CD4-positive, CD25-positive, alpha-beta regulatory T cell (primary cell): ENCODE results near the gene MOB3B. TPM values are rescaled to one million over a fixed set of nuclear protein-coding genes. Genes with fewer than 3 reads are reported as not detected.

ENCODE experiments used
- ATAC-seq, 2 donors: fragments of 150-1000 bp; cut with Tn5 transposase; one replicate each; pipeline ENCODE4 v1.10.0; 2021; ENCODE audit warnings: low read depth in 2 of 2, moderate number of reproducible peaks in 2 of 2, moderate library complexity in 1 of 2
- DNase-seq, 3 donors: peaks; one replicate each; pipeline versions ENCODE4 v3.0.0 to v3.0.0-alpha.2; 2012 to 2022; ENCODE audit warnings: mixed read lengths in 1 of 3
- H3K27ac ChIP-seq: one replicate; pipeline ENCODE4 v1.7.0; 2013; ENCODE audit warnings: mild to moderate bottlenecking, low read length; ENCODE audit not compliant: insufficient read depth, poor library complexity, severe bottlenecking
- H3K27me3 ChIP-seq: one replicate; pipeline ENCODE4 v1.7.0; 2013; ENCODE audit warnings: low read length; ENCODE audit not compliant: control insufficient read depth, insufficient read depth
- H3K36me3 ChIP-seq: one replicate; pipeline ENCODE4 v1.7.0; 2013; ENCODE audit warnings: mild to moderate bottlenecking, low read length, moderate library complexity; ENCODE audit not compliant: control insufficient read depth, insufficient read depth
- H3K4me1 ChIP-seq: 2 replicates; pipeline ENCODE4 v1.7.0; 2013; ENCODE audit warnings: mild to moderate bottlenecking, low read length; ENCODE audit not compliant: insufficient read depth, control insufficient read depth, poor library complexity, severe bottlenecking
- H3K4me3 ChIP-seq: one replicate; pipeline ENCODE4 v1.7.0; 2013; ENCODE audit warnings: low read depth, mild to moderate bottlenecking, low read length, moderate library complexity
- H3K9me3 ChIP-seq, 2 experiments: 1 replicate in 1 of 2; 2 replicates in 1 of 2; pipeline ENCODE4 v1.7.0; 2013; ENCODE audit warnings: low read length in 2 of 2, mild to moderate bottlenecking in 1 of 2, moderate library complexity in 1 of 2; ENCODE audit not compliant: control insufficient read depth in 2 of 2
- H3K27ac Mint-ChIP-seq, 3 donors: one replicate each; pipeline ENCODE4 v1.8.0; 2020 to 2022; ENCODE audit warnings: mild to moderate bottlenecking in 3 of 3, mixed read lengths in 3 of 3, moderate library complexity in 2 of 3
- H3K27me3 Mint-ChIP-seq: one replicate; pipeline ENCODE4 v1.8.0; 2022; ENCODE audit warnings: mild to moderate bottlenecking, mixed read lengths
- H3K36me3 Mint-ChIP-seq: one replicate; pipeline ENCODE4 v1.8.0; 2020; ENCODE audit warnings: mixed read lengths
- H3K4me1 Mint-ChIP-seq, 4 donors: one replicate each; pipeline ENCODE4 v1.8.0; 2020 to 2022; ENCODE audit warnings: mixed read lengths in 4 of 4, mild to moderate bottlenecking in 1 of 4
- H3K4me3 Mint-ChIP-seq, 4 donors: one replicate each; pipeline ENCODE4 v1.8.0; 2020 to 2022; ENCODE audit warnings: mild to moderate bottlenecking in 4 of 4, mixed read lengths in 4 of 4, moderate library complexity in 3 of 4
- H3K9me3 Mint-ChIP-seq, 7 donors: one replicate each; pipeline ENCODE4 v1.8.0; 2020 to 2022; ENCODE audit warnings: mixed read lengths in 7 of 7, mild to moderate bottlenecking in 3 of 7, moderate library complexity in 2 of 7
- polyA plus RNA-seq, 4 donors: library from polyadenylated mRNA; unstranded; fragments of 300-500 nt; fragmentation: Illumina TruSeq; gene quantifications; one replicate each; pipeline ENCODE4 v1.2.3, GENCODE V29; 2021
- total RNA-seq: library from RNA; stranded (reverse); gene quantifications from one replicate; pipeline ENCODE4 v1.2.3, GENCODE V29; 2022

The MOB3B gene
- total and polyA plus RNA-seq, 5 donors from 2014 or later: 0.02 to 0.12 (median 0.11) TPM; not detected in 2

- Mint-ChIP-seq H3K9me3 (peaks cover 0 to 2% (median 0%) of the 10 kb centered on the region in 7 donors), H3K4me1 (peaks cover 0 to 12% (median 6%) of the 10 kb centered on the region in 4 donors), H3K4me3 (no peak overlapping the region), H3K27ac (no peak overlapping the region), H3K27me3 (no peaks in the 10 kb centered on the region), H3K36me3 (no peaks in the 10 kb centered on the region)
- Histone ChIP-seq H3K4me1 (no peaks in the 10 kb centered on the region), H3K36me3 (no peaks in the 10 kb centered on the region), H3K4me3 (no peak overlapping the region), H3K27me3 (no peaks in the 10 kb centered on the region), H3K9me3 (no peaks in the 10 kb centered on the region), H3K27ac (no peak overlapping the region)
- DNase-seq (peak in 1 of 3 donors; percentile 72), ATAC-seq (peak in 1 of 2 donors; percentile 55)
These were observed 44.5 kb downstream of the MOB3B start for GRCh38 chr9:27485158-27485557.

- no peaks in the 10 kb centered on the region for H3K27me3 ChIP-seq
- H3K4me3 ChIP-seq: no peak overlapping the region
- Mint-ChIP-seq H3K27ac (no peak overlapping the region), H3K4me1 (peaks cover 0 to 12% (median 6%) of the 10 kb centered on the region in 4 donors), H3K36me3 (no peaks in the 10 kb centered on the region), H3K27me3 (no peaks in the 10 kb centered on the region), H3K9me3 (peaks cover 0 to 8% (median 2%) of the 10 kb centered on the region in 7 donors), H3K4me3 (no peak overlapping the region)
- H3K4me1 ChIP-seq: no peaks in the 10 kb centered on the region
- peaks cover 4 to 5% of the 10 kb centered on the region in 2 experiments for H3K9me3 ChIP-seq
- ATAC-seq (no peak), DNase-seq (no peak)
- no peak overlapping the region for H3K27ac ChIP-seq
- H3K36me3 ChIP-seq: no peaks in the 10 kb centered on the region
These were observed 46.0 kb downstream of the MOB3B start for GRCh38 chr9:27483576-27483975.

GRCh38 chr9:27482709-27483108 is 46.9 kb downstream of the MOB3B start:
- H3K9me3 ChIP-seq: peaks cover 5 to 6% of the 10 kb centered on the region in 2 experiments
- H3K36me3 Mint-ChIP-seq: peaks cover 4% of the 10 kb centered on the region
- no peak overlapping the region for H3K4me3 Mint-ChIP-seq
- H3K27me3 Mint-ChIP-seq: no peaks in the 10 kb centered on the region
- H3K27me3 ChIP-seq: no peaks in the 10 kb centered on the region
- no peak overlapping the region for H3K27ac ChIP-seq
- no peak overlapping the region for H3K4me3 ChIP-seq
- ATAC-seq: no peak
- DNase-seq: no peak
- no peak overlapping the region for H3K27ac Mint-ChIP-seq
- H3K36me3 ChIP-seq: no peaks in the 10 kb centered on the region
- H3K4me1 ChIP-seq: no peaks in the 10 kb centered on the region
- peaks cover 0 to 12% (median 6%) of the 10 kb centered on the region in 4 donors for H3K4me1 Mint-ChIP-seq
- H3K9me3 Mint-ChIP-seq: peaks cover 0 to 16% (median 3%) of the 10 kb centered on the region in 7 donors

GRCh38 chr9:27478322-27478721 is 51.3 kb downstream of the MOB3B start:
- H3K4me1 ChIP-seq: no peaks in the 10 kb centered on the region

DNA sequence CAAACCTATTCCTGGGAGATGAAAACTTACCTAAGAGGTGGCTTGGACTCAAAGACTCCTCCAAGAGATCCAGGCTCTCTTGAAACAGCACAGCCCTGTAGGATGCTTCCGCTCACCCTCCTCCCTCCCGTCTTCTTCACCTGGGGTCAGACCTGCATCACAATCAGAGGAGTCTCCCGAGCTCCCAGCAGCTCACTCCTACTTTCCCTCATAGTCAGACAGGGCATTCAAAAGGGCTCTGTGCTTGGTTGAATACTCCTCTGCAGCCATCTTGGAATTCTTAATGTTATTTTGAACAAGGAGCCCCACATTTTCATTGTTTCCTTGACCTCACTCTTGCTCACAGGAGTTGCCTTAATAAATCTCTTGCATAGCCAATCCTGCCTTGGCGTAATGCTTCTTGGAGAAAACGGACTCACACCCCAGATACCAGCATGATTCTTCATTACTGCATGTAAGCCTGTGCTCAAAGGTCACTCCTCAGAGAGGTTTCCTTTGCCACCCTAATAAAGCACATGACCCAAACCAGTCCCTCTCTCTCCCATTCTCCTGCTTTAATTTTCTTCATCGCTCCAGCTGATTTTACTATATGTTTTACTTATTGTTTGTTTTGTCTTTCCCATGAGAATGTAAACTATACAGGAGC is 52.6 kb downstream of the MOB3B start:
- Mint-ChIP-seq H3K4me1 (no peaks in the 10 kb centered on the region), H3K4me3 (no peak overlapping the region), H3K36me3 (peaks cover 4% of the 10 kb centered on the region), H3K27ac (no peak overlapping the region), H3K27me3 (no peaks in the 10 kb centered on the region), H3K9me3 (peaks cover 0 to 16% (median 3%) of the 10 kb centered on the region in 7 donors)
- Histone ChIP-seq H3K27me3 (no peaks in the 10 kb centered on the region), H3K9me3 (peaks cover 5 to 6% of the 10 kb centered on the region in 2 experiments), H3K27ac (no peak overlapping the region), H3K36me3 (no peaks in the 10 kb centered on the region), H3K4me1 (no peaks in the 10 kb centered on the region), H3K4me3 (no peak overlapping the region)
- ATAC-seq: no peak
- DNase-seq: no peak

More at GRCh38 chr9:27478322-27478721, 51.3 kb downstream of the MOB3B start:
- Mint-ChIP-seq H3K36me3 (peaks cover 4% of the 10 kb centered on the region), H3K27ac (no peak overlapping the region), H3K9me3 (peaks cover 0 to 16% (median 3%) of the 10 kb centered on the region in 7 donors), H3K4me3 (no peak overlapping the region), H3K4me1 (no peaks in the 10 kb centered on the region), H3K27me3 (no peaks in the 10 kb centered on the region)
- Histone ChIP-seq H3K36me3 (no peaks in the 10 kb centered on the region), H3K27me3 (no peaks in the 10 kb centered on the region), H3K4me3 (no peak overlapping the region), H3K9me3 (peaks cover 5 to 6% of the 10 kb centered on the region in 2 experiments), H3K27ac (no peak overlapping the region)
- ATAC-seq (no peak), DNase-seq (no peak)

GRCh38 chr9:27475057-27475595 is 54.5 kb downstream of the MOB3B start:
- Histone ChIP-seq H3K4me1 (no peaks in the 10 kb centered on the region), H3K4me3 (no peak overlapping the region), H3K27ac (no peak overlapping the region), H3K27me3 (no peaks in the 10 kb centered on the region), H3K36me3 (no peaks in the 10 kb centered on the region), H3K9me3 (peaks cover 5 to 6% of the 10 kb centered on the region in 2 experiments)
- Mint-ChIP-seq H3K27ac (no peak overlapping the region), H3K4me3 (no peak overlapping the region), H3K9me3 (peaks cover 0 to 16% (median 3%) of the 10 kb centered on the region in 7 donors), H3K36me3 (peaks cover 7% of the 10 kb centered on the region), H3K4me1 (no peaks in the 10 kb centered on the region), H3K27me3 (no peaks in the 10 kb centered on the region)
- ATAC-seq: no peak
- no peak for DNase-seq

GRCh38 chr9:27474305-27474704 is 55.3 kb downstream of the MOB3B start:
- peaks cover 0 to 15% (median 2%) of the 10 kb centered on the region in 7 donors for H3K9me3 Mint-ChIP-seq
- no peaks in the 10 kb centered on the region for H3K27me3 Mint-ChIP-seq
- ATAC-seq: no peak

GRCh38 chr9:27473111-27473529 is 56.5 kb downstream of the MOB3B start:
- H3K27me3 Mint-ChIP-seq: no peaks in the 10 kb centered on the region

More at GRCh38 chr9:27474305-27474704, 55.3 kb downstream of the MOB3B start:
- Histone ChIP-seq H3K4me1 (no peaks in the 10 kb centered on the region), H3K27ac (no peak overlapping the region), H3K36me3 (no peaks in the 10 kb centered on the region), H3K4me3 (no peak overlapping the region), H3K9me3 (peaks cover 5 to 6% of the 10 kb centered on the region in 2 experiments), H3K27me3 (no peaks in the 10 kb centered on the region)
- no peaks in the 10 kb centered on the region for H3K4me1 Mint-ChIP-seq
- H3K36me3 Mint-ChIP-seq: peaks cover 7% of the 10 kb centered on the region
- H3K27ac Mint-ChIP-seq: no peak overlapping the region
- H3K4me3 Mint-ChIP-seq: no peak overlapping the region
- DNase-seq: no peak

More at GRCh38 chr9:27473111-27473529, 56.5 kb downstream of the MOB3B start:
- no peaks in the 10 kb centered on the region for H3K4me1 ChIP-seq
- no peaks in the 10 kb centered on the region for H3K9me3 ChIP-seq
- H3K4me3 ChIP-seq: no peak overlapping the region
- H3K36me3 ChIP-seq: no peaks in the 10 kb centered on the region
- Mint-ChIP-seq H3K27ac (no peak overlapping the region), H3K4me3 (no peak overlapping the region), H3K4me1 (no peaks in the 10 kb centered on the region), H3K9me3 (peaks cover 0 to 4% (median 0%) of the 10 kb centered on the region in 7 donors), H3K36me3 (peaks cover 4% of the 10 kb centered on the region)
- DNase-seq (no peak), ATAC-seq (no peak)
- H3K27me3 ChIP-seq: no peaks in the 10 kb centered on the region
- no peak overlapping the region for H3K27ac ChIP-seq
